Occipital lobe (tissue), 2 donors: ENCODE measurements around the gene CCDC71. TPM values are rescaled to one million over a fixed set of nuclear protein-coding genes. Genes with fewer than 3 reads are reported as not detected.

Source experiments
- DNase-seq: peaks from one replicate; lab custom pipeline; 2025; lab: John Stamatoyannopoulos, UW
- total RNA-seq: library from RNA; depleted of rRNA; stranded (reverse); fragments of >200 nt; gene quantifications from one replicate; pipeline ENCODE4 v1.2.3, GENCODE V29; 2014

CCDC71 gene
- total RNA-seq, 1 donor from 2014 or later, result 18.6 TPM

DNA sequence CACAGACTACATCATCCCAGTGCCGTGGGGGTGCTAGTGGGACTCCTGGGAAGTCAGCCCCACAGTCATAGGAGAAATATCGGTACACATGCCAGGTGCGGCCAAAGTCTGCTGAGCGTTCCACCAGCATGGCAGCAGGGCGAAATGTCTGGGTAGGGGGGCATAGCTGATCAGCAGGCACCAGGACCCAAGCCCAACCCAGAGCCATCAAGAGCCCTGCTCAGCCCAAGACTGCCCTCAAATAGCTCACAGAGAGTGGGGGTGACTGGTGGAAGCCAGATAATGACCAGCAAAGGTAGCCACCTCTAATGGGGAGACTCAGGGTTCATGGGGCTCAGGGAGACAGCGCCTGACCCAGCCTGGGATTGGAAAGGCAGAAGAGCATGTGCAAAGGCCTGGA is 34.6 kb downstream of the CCDC71 start:
- no peak for DNase-seq

GRCh38 chr3:49131040-49131439 is 35.1 kb downstream of the CCDC71 start:
- no peak for DNase-seq

DNA sequence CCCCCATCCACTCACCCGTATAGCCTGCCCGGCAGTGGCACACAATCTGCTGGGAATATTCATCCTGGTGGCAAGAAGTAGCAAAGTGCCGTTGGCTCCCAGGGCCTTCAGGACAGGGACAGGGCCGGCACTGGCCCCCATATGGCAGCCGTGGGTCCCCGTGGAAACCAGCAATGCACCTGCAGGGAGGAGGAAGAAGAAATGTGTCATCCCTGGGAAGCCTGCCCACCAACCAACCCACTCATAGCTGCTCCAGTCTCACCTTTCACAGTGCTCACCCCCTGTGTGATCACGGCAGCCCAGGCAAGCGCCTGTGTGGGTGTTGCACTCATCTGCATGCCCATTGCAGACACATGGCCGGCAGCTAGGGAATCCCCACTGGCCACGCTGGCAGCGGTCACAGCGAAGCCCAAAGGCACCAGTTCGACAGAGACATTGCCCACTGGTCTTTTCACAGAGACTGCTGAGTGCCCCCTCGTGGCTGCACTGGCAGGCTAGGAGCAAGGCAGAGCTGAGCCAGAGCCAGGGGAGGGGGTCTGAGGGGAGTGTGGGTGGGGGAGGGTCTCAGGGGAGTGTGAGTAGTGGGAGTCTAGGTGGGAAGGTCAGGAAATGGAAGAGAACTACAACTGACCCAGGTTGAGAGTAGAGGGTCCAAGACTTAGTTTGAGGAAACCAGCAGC is 41.0 kb downstream of the CCDC71 start:
- DNase-seq, result peak; percentile 51

DNA sequence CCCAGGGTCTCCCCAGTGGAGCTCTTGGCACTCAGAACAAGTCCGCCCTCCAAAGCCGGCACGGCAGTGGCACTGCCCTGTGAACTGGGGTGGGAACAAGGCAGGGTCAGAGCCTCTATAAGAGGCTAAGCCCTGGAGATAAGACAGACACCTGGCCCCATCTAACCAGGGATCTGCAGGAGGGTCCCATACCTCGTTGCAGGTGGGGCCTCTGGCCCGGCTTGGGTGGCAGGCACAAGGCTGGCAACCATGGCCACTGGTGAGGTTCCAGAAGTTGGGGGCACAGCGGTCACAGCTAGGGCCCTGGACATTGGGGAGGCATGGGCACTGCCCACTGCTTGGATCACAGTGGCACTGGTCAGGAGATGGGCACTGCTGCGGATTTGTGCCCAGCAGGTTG is 41.9 kb downstream of the CCDC71 start:
- DNase-seq, result no peak

- DNase-seq, result no peak
Observed at GRCh38 chr3:49123687-49124086, 42.4 kb downstream of the CCDC71 start.

DNA sequence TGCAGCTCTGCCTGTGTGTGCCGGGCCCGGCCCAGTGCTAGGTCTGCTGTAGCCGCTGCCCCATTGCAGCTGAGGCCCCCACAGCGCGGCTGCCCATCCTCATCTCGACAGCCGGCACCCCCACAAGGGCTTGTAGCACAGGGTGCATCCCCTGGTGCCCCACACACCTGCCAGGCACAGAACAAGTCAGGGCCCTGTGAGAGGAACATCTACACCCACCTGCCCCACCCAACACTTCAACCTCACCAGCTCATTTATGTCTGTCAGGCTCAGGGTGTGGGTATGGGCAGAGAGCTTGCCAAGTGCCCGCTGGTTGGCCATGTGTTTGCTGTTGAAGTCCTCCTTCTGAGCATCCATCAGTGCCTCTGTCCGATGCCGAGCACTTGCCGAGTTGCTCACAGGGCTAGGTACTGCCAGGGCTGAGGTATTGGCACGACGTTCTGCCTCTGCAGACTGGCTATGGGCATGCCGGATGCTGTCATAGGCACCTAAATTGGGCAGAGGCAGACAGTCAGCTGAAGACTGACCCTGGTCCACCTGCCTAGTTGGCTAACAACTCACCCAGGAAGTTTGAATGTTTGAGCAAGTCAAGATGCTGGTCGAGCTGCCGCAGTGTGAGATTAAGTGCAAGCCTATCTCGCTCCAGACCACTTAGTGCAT is 43.1 kb downstream of the CCDC71 start:
- DNase-seq, result no peak

- DNase-seq, result no peak
Observed at GRCh38 chr3:49122451-49122850, 43.7 kb downstream of the CCDC71 start.

DNA sequence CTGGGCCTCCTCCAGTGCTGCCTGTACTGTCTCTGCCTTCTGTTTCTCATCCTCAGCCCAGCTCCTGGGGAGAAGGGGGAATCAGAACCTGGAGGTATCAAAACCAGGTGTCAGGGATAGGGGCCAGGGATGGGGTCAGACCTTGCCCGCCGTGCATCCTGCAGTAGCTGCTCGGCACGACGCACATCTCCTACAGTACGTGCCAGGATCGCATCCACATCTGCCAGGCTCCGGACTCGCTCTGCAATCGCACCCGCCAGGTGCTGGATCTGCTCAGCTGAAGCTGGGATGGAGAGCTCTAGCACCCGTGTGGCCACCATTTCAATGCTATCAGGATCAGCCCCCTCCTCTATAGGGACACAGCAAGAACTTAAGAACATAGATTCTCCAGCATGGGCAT is 44.1 kb downstream of the CCDC71 start:
- no peak for DNase-seq

- no peak for DNase-seq
Observed at GRCh38 chr3:49121132-49121736, 44.9 kb downstream of the CCDC71 start.

- DNase-seq, result peak; percentile 90
Observed at GRCh38 chr3:49120438-49121131, 45.5 kb downstream of the CCDC71 start, which contains the start of gene USP19. TSS of gene USP19 (minus strand) at chr3:49120823. CDS start at chr3:49119145, 1,678 bp downstream.

GRCh38 chr3:49120096-49120437 is 46.1 kb downstream of the CCDC71 start:
- DNase-seq, result no peak

GRCh38 chr3:49119439-49119838 is 46.7 kb downstream of the CCDC71 start:
- no peak for DNase-seq

GRCh38 chr3:49119036-49119435 is 47.1 kb downstream of the CCDC71 start:
- DNase-seq, result no peak

Other genes with a start within 250 kb of the CCDC71 start
- gene ARIH2, start 247.5 kb downstream of the CCDC71 start, total RNA-seq, result 82.0 TPM
- gene P4HTM, start 176.1 kb downstream of the CCDC71 start, total RNA-seq, result 53.0 TPM
- 85.6 TPM for gene WDR6, start 158.9 kb downstream of the CCDC71 start, total RNA-seq
- gene DALRD3, start 147.8 kb downstream of the CCDC71 start, total RNA-seq, result 47.4 TPM
- gene NDUFAF3, start 144.2 kb downstream of the CCDC71 start, total RNA-seq, result 33.4 TPM
- 190 TPM for gene IMPDH2, start 136.9 kb downstream of the CCDC71 start, total RNA-seq
- gene QRICH1, start 72.3 kb downstream of the CCDC71 start, total RNA-seq, result 113 TPM
- 197 TPM for gene QARS1, start 61.6 kb downstream of the CCDC71 start, total RNA-seq
- gene USP19, start 45.5 kb downstream of the CCDC71 start, total RNA-seq, result 49.0 TPM
- gene LAMB2, start 33.3 kb downstream of the CCDC71 start, total RNA-seq, result 47.6 TPM
- 11.7 TPM for gene KLHDC8B, start 5.3 kb upstream of the CCDC71 start, total RNA-seq
- 3.9 TPM for gene C3orf62, start 110.9 kb upstream of the CCDC71 start, total RNA-seq
- 22.9 TPM for gene USP4, start 173.7 kb upstream of the CCDC71 start, total RNA-seq
- gene GPX1, start 192.0 kb upstream of the CCDC71 start, total RNA-seq, result 57.6 TPM
- gene RHOA, start 245.6 kb upstream of the CCDC71 start, total RNA-seq, result 146 TPM
- 10.1 TPM for gene TCTA, start 246.1 kb upstream of the CCDC71 start, total RNA-seq